Mesothelial cell of epicardium (in vitro differentiated cells): ENCODE results near the gene MS4A6A. TPM values are rescaled to one million over a fixed set of nuclear protein-coding genes. Genes with fewer than 3 reads are reported as not detected.

ENCODE experiments used
- DNase-seq, 2 experiments: peaks; one replicate each; pipeline ENCODE4 v3.0.0; 2021; ENCODE audit warnings: low spot score in 2 of 2; ENCODE audit not compliant: unreplicated experiment in 2 of 2
- H3K27ac Mint-ChIP-seq: 2 replicates; pipeline ENCODE4 v1.8.0; 2021; ENCODE audit warnings: mixed read lengths
- H3K27me3 Mint-ChIP-seq: 2 replicates; pipeline ENCODE4 v1.8.0; 2021; ENCODE audit warnings: low read depth, mixed read lengths
- H3K36me3 Mint-ChIP-seq: 2 replicates; pipeline ENCODE4 v1.8.0; 2021; ENCODE audit warnings: mixed read lengths
- H3K4me1 Mint-ChIP-seq: 2 replicates; pipeline ENCODE4 v1.8.0; 2021; ENCODE audit warnings: mixed read lengths
- H3K4me3 Mint-ChIP-seq: 2 replicates; pipeline ENCODE4 v1.8.0; 2021; ENCODE audit warnings: mild to moderate bottlenecking, moderate library complexity, mixed read lengths
- H3K9me3 Mint-ChIP-seq: 2 replicates; pipeline ENCODE4 v1.8.0; 2021; ENCODE audit warnings: mixed read lengths
- CTCF ChIP-seq: fragments of 200-600 bp; sonication (generic); IDR thresholded peaks from one replicate; pipeline ENCODE4 v1.5.0; 2021; ENCODE audit warnings: antibody characterized with exemption; ENCODE audit not compliant: unreplicated experiment
- total RNA-seq: library from RNA; stranded (reverse); gene quantifications from 3 replicates; pipeline ENCODE4 v1.2.1, GENCODE V29; 2021

MS4A6A gene
- total RNA-seq, 1 donor from 2014 or later = not detected

DNA sequence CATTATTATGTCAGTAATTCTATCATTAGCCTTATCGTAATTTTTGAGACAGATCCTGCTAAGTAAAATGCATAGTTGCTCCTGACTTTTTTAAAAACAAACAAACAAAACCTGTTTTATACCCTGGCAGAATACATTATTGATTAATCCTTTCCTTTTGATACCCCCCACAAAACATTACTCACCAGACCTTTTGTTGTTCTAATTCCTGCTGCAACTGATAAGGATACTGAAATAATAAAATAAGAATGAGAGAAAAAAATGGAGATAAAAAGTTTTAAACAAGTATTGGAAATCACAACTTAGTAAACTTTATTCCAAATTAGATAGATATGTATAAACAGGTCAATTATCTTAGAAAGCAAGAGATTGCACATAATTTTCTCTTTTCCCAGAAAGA is 31.5 kb upstream of the MS4A6A start:
- no peak overlapping the region for H3K4me3 Mint-ChIP-seq
- DNase-seq = no peak
- no peaks in the 10 kb centered on the region for H3K9me3 Mint-ChIP-seq
- no peak overlapping the region for H3K27ac Mint-ChIP-seq
- H3K36me3 Mint-ChIP-seq = no peaks in the 10 kb centered on the region
- no peak for TF ChIP-seq CTCF
- H3K4me1 Mint-ChIP-seq = no peaks in the 10 kb centered on the region
- H3K27me3 Mint-ChIP-seq = peaks cover 6% of the 10 kb centered on the region

- no peak overlapping the region for H3K4me3 Mint-ChIP-seq
- no peak overlapping the region for H3K27ac Mint-ChIP-seq
- no peak for DNase-seq
- TF ChIP-seq CTCF = no peak
- H3K4me1 Mint-ChIP-seq = no peaks in the 10 kb centered on the region
- no peaks in the 10 kb centered on the region for H3K9me3 Mint-ChIP-seq
- H3K27me3 Mint-ChIP-seq = peaks cover 3% of the 10 kb centered on the region
- no peaks in the 10 kb centered on the region for H3K36me3 Mint-ChIP-seq
These were observed 28.3 kb upstream of the MS4A6A start for GRCh38 chr11:60211206-60211605.

DNA sequence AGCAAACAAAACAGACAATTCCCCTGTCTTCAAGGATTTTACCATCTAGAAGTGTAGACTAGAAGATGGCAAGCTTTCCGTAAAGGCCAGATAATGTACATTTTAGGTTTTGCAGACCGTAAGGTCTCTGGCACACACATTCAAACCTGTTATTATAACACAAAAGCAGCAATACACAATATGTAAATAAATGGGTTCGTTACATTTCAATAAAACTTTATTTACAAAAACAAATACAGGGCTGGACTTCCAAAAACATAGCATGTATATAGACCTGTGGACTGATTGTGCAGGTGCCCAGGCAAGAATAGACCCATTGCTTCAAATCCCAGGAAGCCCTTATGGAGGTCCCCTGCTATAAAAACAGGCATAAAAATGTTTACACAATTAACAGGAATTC is 27.1 kb upstream of the MS4A6A start:
- no peak for TF ChIP-seq CTCF
- peaks cover 3% of the 10 kb centered on the region for H3K27me3 Mint-ChIP-seq

DNA sequence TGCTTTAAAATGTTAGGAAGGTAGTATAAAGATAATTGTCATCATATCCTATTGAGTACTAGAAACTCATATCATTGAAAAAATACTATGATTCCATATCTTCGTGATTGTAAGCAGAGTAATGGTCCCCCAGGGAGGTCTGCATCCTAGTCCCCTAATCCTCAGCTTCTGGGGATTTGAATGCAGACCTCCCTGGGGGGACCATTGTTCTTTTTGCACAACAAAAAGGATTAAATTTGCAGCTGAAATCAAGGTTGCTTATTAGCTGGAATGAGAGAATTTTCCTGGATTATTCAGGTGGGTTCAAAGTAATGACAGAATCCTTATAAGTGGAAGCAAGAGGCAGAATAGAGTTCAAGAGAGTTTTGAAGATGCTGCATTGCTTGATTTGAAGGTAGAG is 26.1 kb upstream of the MS4A6A start:
- Mint-ChIP-seq H3K27me3 (peaks cover 3% of the 10 kb centered on the region), H3K27ac (no peak overlapping the region), H3K4me1 (no peaks in the 10 kb centered on the region), H3K9me3 (no peaks in the 10 kb centered on the region), H3K36me3 (no peaks in the 10 kb centered on the region), H3K4me3 (no peak overlapping the region)
- DNase-seq = no peak
- TF ChIP-seq CTCF = no peak

More for the DNA sequence above, 27.1 kb upstream of the MS4A6A start:
- H3K9me3 Mint-ChIP-seq = no peaks in the 10 kb centered on the region
- H3K27ac Mint-ChIP-seq = no peak overlapping the region
- no peaks in the 10 kb centered on the region for H3K4me1 Mint-ChIP-seq
- no peaks in the 10 kb centered on the region for H3K36me3 Mint-ChIP-seq
- no peak for DNase-seq
- no peak overlapping the region for H3K4me3 Mint-ChIP-seq

- no peak for TF ChIP-seq CTCF
- no peak for DNase-seq
- Mint-ChIP-seq H3K9me3 (no peaks in the 10 kb centered on the region), H3K4me3 (no peak overlapping the region), H3K4me1 (no peaks in the 10 kb centered on the region), H3K27ac (no peak overlapping the region), H3K36me3 (no peaks in the 10 kb centered on the region), H3K27me3 (peaks cover 2% of the 10 kb centered on the region)
These were observed 25.4 kb upstream of the MS4A6A start for GRCh38 chr11:60208146-60208895.

GRCh38 chr11:60206616-60207015 is 23.7 kb upstream of the MS4A6A start:
- H3K27ac Mint-ChIP-seq = no peak overlapping the region

More at GRCh38 chr11:60206616-60207015, 23.7 kb upstream of the MS4A6A start:
- H3K36me3 Mint-ChIP-seq = no peaks in the 10 kb centered on the region
- H3K4me3 Mint-ChIP-seq = no peak overlapping the region
- H3K27me3 Mint-ChIP-seq = peaks cover 2% of the 10 kb centered on the region
- peaks cover 10% of the 10 kb centered on the region for H3K9me3 Mint-ChIP-seq
- H3K4me1 Mint-ChIP-seq = no peaks in the 10 kb centered on the region
- TF ChIP-seq CTCF = no peak
- no peak for DNase-seq
